ENCODE data around the gene LRP5. TPM values are rescaled to one million over a fixed set of nuclear protein-coding genes. Genes with fewer than 3 reads are reported as not detected.

The LRP5 gene
- total and polyA plus RNA-seq, 9 donors: 3.1 to 63.8 (median 47.2) TPM

DNA sequence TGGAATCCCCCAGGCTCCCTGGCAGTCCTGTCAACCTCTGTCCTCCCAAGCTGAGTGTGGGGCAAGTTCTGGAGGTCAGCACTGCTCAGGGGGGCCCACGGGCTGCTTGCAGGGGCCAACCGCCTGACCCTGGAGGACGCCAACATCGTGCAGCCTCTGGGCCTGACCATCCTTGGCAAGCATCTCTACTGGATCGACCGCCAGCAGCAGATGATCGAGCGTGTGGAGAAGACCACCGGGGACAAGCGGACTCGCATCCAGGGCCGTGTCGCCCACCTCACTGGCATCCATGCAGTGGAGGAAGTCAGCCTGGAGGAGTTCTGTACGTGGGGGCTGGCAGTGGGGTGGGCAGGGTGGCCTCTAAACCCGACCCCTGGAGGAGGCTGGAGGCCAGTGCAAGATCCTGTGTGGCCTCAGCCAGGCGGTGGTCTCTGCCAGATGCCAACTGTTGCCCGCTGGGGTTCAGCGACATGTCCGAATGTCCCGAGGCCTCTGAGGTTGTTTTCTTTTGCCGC, 113.5 kb downstream of the LRP5 start:
- 90 to 92% (median 92%) methylated on average over 20 to 21 of the region's 21 CpGs for WGBS, 3 donors
- H3K27ac ChIP-seq: no peak overlapping the region
- no peak for TF ChIP-seq POLR2A (IDR thresholded peaks at IDR 0.05)
- TF ChIP-seq, protein P1, sequence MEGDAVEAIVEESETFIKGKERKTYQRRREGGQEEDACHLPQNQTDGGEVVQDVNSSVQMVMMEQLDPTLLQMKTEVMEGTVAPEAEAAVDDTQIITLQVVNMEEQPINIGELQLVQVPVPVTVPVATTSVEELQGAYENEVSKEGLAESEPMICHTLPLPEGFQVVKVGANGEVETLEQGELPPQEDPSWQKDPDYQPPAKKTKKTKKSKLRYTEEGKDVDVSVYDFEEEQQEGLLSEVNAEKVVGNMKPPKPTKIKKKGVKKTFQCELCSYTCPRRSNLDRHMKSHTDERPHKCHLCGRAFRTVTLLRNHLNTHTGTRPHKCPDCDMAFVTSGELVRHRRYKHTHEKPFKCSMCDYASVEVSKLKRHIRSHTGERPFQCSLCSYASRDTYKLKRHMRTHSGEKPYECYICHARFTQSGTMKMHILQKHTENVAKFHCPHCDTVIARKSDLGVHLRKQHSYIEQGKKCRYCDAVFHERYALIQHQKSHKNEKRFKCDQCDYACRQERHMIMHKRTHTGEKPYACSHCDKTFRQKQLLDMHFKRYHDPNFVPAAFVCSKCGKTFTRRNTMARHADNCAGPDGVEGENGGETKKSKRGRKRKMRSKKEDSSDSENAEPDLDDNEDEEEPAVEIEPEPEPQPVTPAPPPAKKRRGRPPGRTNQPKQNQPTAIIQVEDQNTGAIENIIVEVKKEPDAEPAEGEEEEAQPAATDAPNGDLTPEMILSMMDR (IDR thresholded peaks at IDR 0.05): no peak
- no peak for TF ChIP-seq EP300 (IDR thresholded peaks at IDR 0.05)
- intact Hi-C loops (cut with DNase I): no loop called here
- peaks cover 3% of the 10 kb centered on the region for H3K4me1 ChIP-seq (ENCODE audit: insufficient read depth)
- H3K27me3 ChIP-seq: no peaks in the 10 kb centered on the region
- DNase-seq: no peak
- no peak overlapping the region for H3K4me3 ChIP-seq
- peaks cover 0 to 6% of the 10 kb centered on the region in 2 donors for H3K9me3 ChIP-seq
- peaks cover 6% of the 10 kb centered on the region for H3K36me3 ChIP-seq

- peaks cover 6% of the 10 kb centered on the region for H3K36me3 ChIP-seq
- H3K27me3 ChIP-seq: no peaks in the 10 kb centered on the region
- no peak for DNase-seq
- intact Hi-C loops (cut with DNase I): no loop called here
- no peak overlapping the region for H3K27ac ChIP-seq
- H3K4me1 ChIP-seq (ENCODE audit: insufficient read depth): no peaks in the 10 kb centered on the region
- 96 to 99% (median 97%) methylated on average over 3 of the region's 3 CpGs for WGBS, 3 donors
- H3K4me3 ChIP-seq: no peak overlapping the region
- peaks cover 0 to 6% of the 10 kb centered on the region in 2 donors for H3K9me3 ChIP-seq
- TF ChIP-seq, protein P1 (IDR thresholded peaks at IDR 0.05): no peak
- no peak for TF ChIP-seq EP300 (IDR thresholded peaks at IDR 0.05)
- no peak for TF ChIP-seq POLR2A (IDR thresholded peaks at IDR 0.05)
These were observed 117.3 kb downstream of the LRP5 start for GRCh38 chr11:68429661-68430060.

GRCh38 chr11:68430384-68430783, 118.0 kb downstream of the LRP5 start:
- TF ChIP-seq EP300 (IDR thresholded peaks at IDR 0.05) (no peak), POLR2A (IDR thresholded peaks at IDR 0.05) (no peak)
- TF ChIP-seq, protein P1 (IDR thresholded peaks at IDR 0.05): no peak
- H3K36me3 ChIP-seq: peaks cover 6% of the 10 kb centered on the region
- H3K9me3 ChIP-seq: peaks cover 0 to 6% of the 10 kb centered on the region in 2 donors
- 95 to 100% (median 98%) methylated on average over 5 of the region's 5 CpGs for WGBS, 3 donors
- no peaks in the 10 kb centered on the region for H3K27me3 ChIP-seq
- no peak overlapping the region for H3K4me3 ChIP-seq
- no peak overlapping the region for H3K27ac ChIP-seq
- DNase-seq: no peak
- no peaks in the 10 kb centered on the region for H3K4me1 ChIP-seq (ENCODE audit: insufficient read depth)
- intact Hi-C loops (cut with DNase I): no loop called here

GRCh38 chr11:68430801-68431200, 118.4 kb downstream of the LRP5 start:
- intact Hi-C loops (cut with DNase I): no loop called here
- no peak overlapping the region for H3K4me3 ChIP-seq
- no peak overlapping the region for H3K27ac ChIP-seq
- WGBS, 3 donors: 81 to 92% (median 85%) methylated on average over 3 of the region's 3 CpGs
- H3K4me1 ChIP-seq (ENCODE audit: insufficient read depth): no peaks in the 10 kb centered on the region
- no peak for DNase-seq
- TF ChIP-seq EP300 (IDR thresholded peaks at IDR 0.05): no peak
- TF ChIP-seq, protein P1 (IDR thresholded peaks at IDR 0.05): no peak
- TF ChIP-seq POLR2A (IDR thresholded peaks at IDR 0.05): no peak
- no peaks in the 10 kb centered on the region for H3K27me3 ChIP-seq
- peaks cover 6% of the 10 kb centered on the region for H3K36me3 ChIP-seq
- peaks cover 0 to 6% of the 10 kb centered on the region in 2 donors for H3K9me3 ChIP-seq

All from ovary (tissue), 9 donors.